AML-193 (cell line): ENCODE measurements around the gene MCC.

Source experiments
- DNase-seq, 2 experiments: peaks; one replicate each; lab custom pipeline; 2025; lab: John Stamatoyannopoulos, UW

MCC gene

GRCh38 chr5:113176196-113176595 is 312.1 kb downstream of the MCC start:
- no peak for DNase-seq

GRCh38 chr5:113172231-113172826 is 315.9 kb downstream of the MCC start:
- no peak for DNase-seq

- no peak for DNase-seq
Observed at GRCh38 chr5:113171520-113171919, 316.7 kb downstream of the MCC start.

GRCh38 chr5:113170707-113171106 is 317.5 kb downstream of the MCC start:
- DNase-seq, result no peak

GRCh38 chr5:113169720-113170119 is 318.5 kb downstream of the MCC start:
- no peak for DNase-seq

- no peak for DNase-seq
Observed at GRCh38 chr5:113167985-113168384, 320.3 kb downstream of the MCC start.

GRCh38 chr5:113166852-113167366 is 321.3 kb downstream of the MCC start:
- DNase-seq, result no peak

- DNase-seq, result no peak
Observed at GRCh38 chr5:113166261-113166660, 322.0 kb downstream of the MCC start.

GRCh38 chr5:113164021-113164420 is 324.2 kb downstream of the MCC start:
- DNase-seq, result no peak

- DNase-seq, result no peak
Observed at GRCh38 chr5:113163328-113163727, 324.9 kb downstream of the MCC start.

GRCh38 chr5:113162770-113163169 is 325.5 kb downstream of the MCC start:
- DNase-seq, result no peak

GRCh38 chr5:113162208-113162607 is 326.0 kb downstream of the MCC start:
- no peak for DNase-seq

- no peak for DNase-seq
Observed at GRCh38 chr5:113161806-113162205, 326.4 kb downstream of the MCC start.

- DNase-seq, result no peak
Observed at GRCh38 chr5:113157886-113158285, 330.4 kb downstream of the MCC start.

GRCh38 chr5:113156271-113156877 is 331.9 kb downstream of the MCC start:
- DNase-seq, result no peak

- DNase-seq, result no peak
Observed at GRCh38 chr5:113153512-113154097, 334.6 kb downstream of the MCC start.

GRCh38 chr5:113152380-113152740 is 335.9 kb downstream of the MCC start:
- DNase-seq, result no peak

- DNase-seq, result no peak
Observed at GRCh38 chr5:113151641-113152379, 336.4 kb downstream of the MCC start.

GRCh38 chr5:113150821-113151220 is 337.4 kb downstream of the MCC start:
- DNase-seq, result no peak

GRCh38 chr5:113150221-113150620 is 338.0 kb downstream of the MCC start:
- no peak for DNase-seq

GRCh38 chr5:113147537-113147936 is 340.7 kb downstream of the MCC start:
- DNase-seq, result no peak

GRCh38 chr5:113147101-113147508 is 341.1 kb downstream of the MCC start:
- no peak for DNase-seq
